ENCODE measurements around the gene CATSPER3.

The CATSPER3 gene

DNA sequence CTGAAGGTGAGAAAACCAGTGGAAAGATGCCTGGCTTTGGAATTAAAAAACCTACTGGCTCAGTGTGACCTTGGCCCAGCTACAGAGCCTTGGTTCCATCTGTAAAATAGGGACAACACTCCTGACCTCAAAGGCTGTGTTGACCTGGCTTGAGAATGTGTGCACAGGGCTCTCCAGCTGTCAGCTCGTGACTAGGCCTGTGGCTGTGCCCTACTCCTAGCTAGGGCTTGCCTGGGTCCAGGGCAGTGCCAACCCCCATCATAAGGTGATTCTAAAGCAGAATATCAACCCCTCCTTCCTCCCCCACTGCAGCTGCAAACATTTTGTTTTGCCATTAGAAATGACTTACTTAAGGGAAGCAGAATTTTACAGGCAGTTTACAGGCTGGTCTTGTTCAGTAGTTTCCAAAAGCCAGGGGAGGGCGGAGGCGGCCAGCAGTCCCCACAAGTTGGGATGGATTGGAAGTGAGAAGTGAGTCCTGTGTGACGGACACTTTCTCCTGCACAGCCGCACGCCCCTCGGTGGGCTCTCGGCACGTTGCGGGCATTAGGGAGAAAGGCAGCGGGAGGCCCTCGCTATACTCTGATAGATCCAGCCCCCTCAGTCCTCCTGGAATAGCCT, 59.0 kb downstream of the CATSPER3 start:
- Histone ChIP-seq H3K4me1 (ENCODE audit: control insufficient read depth in 1 of 2, insufficient read depth in 2 of 2, low read length in 2 of 2) (peaks cover 0 to 29% of the 10 kb centered on the region in 2 donors), H3K27me3 (ENCODE audit: low read depth, low read length) (peaks cover 36% of the 10 kb centered on the region), H3K36me3 (ENCODE audit: control insufficient read depth in 1 of 2, insufficient read depth in 2 of 2, low read length in 2 of 2) (no peaks in the 10 kb centered on the region), H3K27ac (ENCODE audit: low read length) (no peak overlapping the region), H3K4me3 (ENCODE audit: low read depth in 1 of 2, low read length in 2 of 2) (no peak overlapping the region), H3K9me3 (ENCODE audit: control insufficient read depth in 1 of 2, low read length in 2 of 2) (no peaks in the 10 kb centered on the region)

DNA sequence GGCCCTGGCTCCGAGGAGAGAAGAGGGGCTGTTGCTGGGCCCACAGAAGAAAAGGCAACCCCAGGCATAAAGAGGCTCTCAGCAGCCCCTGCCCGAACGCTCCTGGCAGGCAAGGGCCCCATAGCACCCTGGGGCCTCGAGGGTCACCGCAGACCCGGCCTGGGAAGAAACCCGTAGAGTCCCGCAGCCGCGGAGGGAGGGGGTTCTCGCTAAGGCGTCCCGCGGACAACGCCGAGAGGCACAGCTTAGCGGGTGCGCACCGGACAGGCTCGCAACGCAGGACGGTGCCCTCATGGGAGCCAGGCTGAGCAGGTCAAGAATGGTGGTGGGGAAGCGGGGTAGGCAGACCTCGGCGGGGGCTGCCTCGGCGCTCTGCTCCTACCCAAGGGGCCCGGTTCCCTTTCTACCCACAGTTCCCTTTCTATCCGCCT, 59.6 kb downstream of the CATSPER3 start:
- no peaks in the 10 kb centered on the region for H3K36me3 ChIP-seq (ENCODE audit: control insufficient read depth in 1 of 2, insufficient read depth in 2 of 2, low read length in 2 of 2)
- H3K4me3 ChIP-seq (ENCODE audit: low read depth in 1 of 2, low read length in 2 of 2): no peak overlapping the region
- H3K9me3 ChIP-seq (ENCODE audit: control insufficient read depth in 1 of 2, low read length in 2 of 2): no peaks in the 10 kb centered on the region
- peaks cover 37% of the 10 kb centered on the region for H3K27me3 ChIP-seq (ENCODE audit: low read depth, low read length)
- no peak overlapping the region for H3K27ac ChIP-seq (ENCODE audit: low read length)
- H3K4me1 ChIP-seq (ENCODE audit: control insufficient read depth in 1 of 2, insufficient read depth in 2 of 2, low read length in 2 of 2): peaks cover 0 to 30% of the 10 kb centered on the region in 2 donors

DNA sequence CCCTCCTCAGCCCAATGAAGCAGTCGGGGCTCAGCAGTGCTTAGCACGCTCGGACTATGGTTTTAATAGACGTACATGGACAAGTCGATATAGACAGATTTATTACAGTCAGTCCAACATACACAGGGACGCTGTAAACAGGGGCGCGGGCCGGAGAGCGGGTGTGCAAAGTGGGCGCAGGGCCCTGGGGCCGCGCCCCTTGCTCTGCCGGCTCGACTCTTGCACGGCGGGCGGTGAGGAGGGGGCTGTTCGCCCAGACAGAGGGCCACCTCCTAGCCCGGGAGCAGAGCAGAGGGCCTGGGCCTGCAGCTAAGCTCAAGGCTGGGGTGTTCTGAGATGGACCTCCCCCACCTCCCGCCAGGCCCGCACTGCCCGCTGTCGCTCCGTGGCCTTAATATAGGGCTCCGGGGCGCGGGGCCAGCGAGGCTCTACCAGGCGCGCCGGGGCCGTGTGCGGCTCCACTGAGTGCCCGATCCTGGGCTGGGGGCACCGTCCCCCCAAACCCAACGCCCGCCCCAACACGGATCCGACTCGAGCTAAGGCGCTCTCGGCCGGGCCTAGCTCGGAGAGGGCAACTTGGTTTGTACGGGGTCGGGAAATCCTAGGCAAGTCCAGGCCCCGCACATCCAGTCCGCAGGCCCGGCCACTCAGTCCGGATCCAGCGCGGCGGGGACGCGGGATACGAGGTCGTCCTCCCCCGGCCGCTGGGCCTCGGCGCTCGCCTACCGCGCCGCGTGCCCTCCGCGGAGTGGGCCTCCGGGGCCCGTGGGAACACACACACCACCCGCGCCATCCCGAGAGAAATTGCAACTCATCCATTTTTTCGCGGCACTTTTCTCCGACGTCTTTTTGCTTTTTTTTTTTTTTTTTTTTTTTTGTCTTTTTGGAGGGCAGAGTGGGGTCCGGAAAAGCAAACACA, 60.2 kb downstream of the CATSPER3 start:
- no peak overlapping the region for H3K27ac ChIP-seq (ENCODE audit: low read length)
- H3K4me3 ChIP-seq (ENCODE audit: low read depth in 1 of 2, low read length in 2 of 2): no peak overlapping the region
- H3K36me3 ChIP-seq (ENCODE audit: control insufficient read depth in 1 of 2, insufficient read depth in 2 of 2, low read length in 2 of 2): no peaks in the 10 kb centered on the region
- peaks cover 0 to 36% of the 10 kb centered on the region in 2 donors for H3K4me1 ChIP-seq (ENCODE audit: control insufficient read depth in 1 of 2, insufficient read depth in 2 of 2, low read length in 2 of 2)
- no peaks in the 10 kb centered on the region for H3K9me3 ChIP-seq (ENCODE audit: control insufficient read depth in 1 of 2, low read length in 2 of 2)
- peaks cover 37% of the 10 kb centered on the region for H3K27me3 ChIP-seq (ENCODE audit: low read depth, low read length)

DNA sequence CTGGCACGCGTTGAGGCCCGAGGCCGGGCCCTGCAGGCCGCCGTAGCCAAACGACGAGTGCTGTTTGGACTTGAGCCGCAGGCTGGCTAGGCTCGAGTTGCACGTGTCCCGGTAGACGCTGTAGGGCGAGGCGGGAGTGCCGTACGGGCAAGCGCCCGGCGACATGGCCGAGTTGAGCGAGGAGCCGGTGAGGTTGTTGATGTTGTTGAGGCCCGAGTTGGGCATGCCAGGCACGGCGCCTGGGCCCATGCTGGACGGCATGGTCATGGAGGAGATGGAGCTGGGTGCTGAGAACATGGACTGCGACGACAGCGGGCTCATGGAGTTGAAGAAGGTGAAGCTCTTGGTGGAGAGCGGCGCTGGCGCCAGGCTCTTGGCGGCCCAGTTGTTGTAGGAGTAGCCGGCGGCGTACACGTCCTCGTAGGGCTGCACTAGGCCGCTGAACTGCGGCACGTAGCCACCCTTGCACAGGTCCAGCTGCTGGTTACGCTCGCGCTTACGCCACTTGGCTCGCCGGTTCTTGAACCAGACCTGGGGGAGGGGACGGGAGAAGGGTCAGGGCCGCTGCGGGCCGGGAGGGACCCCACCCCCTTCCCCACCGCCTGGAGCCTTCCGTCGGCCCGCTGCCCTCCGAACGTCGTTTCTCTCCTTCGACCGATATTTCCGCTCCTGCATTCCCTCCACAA, 61.2 kb downstream of the CATSPER3 start:
- no peak overlapping the region for H3K4me3 ChIP-seq (ENCODE audit: low read depth in 1 of 2, low read length in 2 of 2)
- no peaks in the 10 kb centered on the region for H3K9me3 ChIP-seq (ENCODE audit: control insufficient read depth in 1 of 2, low read length in 2 of 2)
- peaks cover 41% of the 10 kb centered on the region for H3K27me3 ChIP-seq (ENCODE audit: low read depth, low read length)
- H3K27ac ChIP-seq (ENCODE audit: low read length): no peak overlapping the region
- no peaks in the 10 kb centered on the region for H3K36me3 ChIP-seq (ENCODE audit: control insufficient read depth in 1 of 2, insufficient read depth in 2 of 2, low read length in 2 of 2)
- peaks cover 0 to 44% of the 10 kb centered on the region in 2 donors for H3K4me1 ChIP-seq (ENCODE audit: control insufficient read depth in 1 of 2, insufficient read depth in 2 of 2, low read length in 2 of 2)

DNA sequence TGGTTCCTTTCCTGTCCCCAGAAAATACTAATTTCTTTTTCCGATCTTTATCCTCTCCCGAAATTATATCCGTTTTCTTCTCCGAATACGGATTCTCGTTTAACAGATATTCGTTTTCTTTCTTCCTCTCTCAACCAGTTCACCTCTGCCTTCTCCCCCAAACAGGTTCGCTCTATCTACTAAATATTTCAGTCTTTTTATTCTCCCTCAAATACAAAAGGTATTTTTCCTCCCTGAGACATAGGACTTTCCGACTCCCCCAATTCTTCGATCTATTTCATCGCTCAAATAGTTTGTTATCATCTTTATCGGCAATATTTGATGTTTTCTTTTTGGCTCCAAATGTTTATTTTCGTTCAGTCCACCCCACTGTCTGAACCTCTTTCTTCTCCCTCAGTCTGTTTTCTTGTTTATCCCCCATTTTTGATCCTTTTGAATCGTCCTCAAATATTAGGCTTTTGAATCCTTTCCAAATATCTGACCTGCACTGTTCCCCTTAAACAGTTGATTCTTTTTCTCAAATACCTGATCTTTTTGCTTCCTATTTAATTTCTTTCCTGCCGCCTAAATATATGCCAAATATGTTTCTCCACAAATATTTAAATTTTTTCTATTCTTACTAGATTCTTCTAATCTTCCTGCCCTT, 61.9 kb downstream of the CATSPER3 start:
- Histone ChIP-seq H3K9me3 (ENCODE audit: control insufficient read depth in 1 of 2, low read length in 2 of 2) (no peaks in the 10 kb centered on the region), H3K27me3 (ENCODE audit: low read depth, low read length) (peaks cover 44% of the 10 kb centered on the region), H3K36me3 (ENCODE audit: control insufficient read depth in 1 of 2, insufficient read depth in 2 of 2, low read length in 2 of 2) (no peaks in the 10 kb centered on the region), H3K4me1 (ENCODE audit: control insufficient read depth in 1 of 2, insufficient read depth in 2 of 2, low read length in 2 of 2) (peaks cover 0 to 48% of the 10 kb centered on the region in 2 donors), H3K4me3 (ENCODE audit: low read depth in 1 of 2, low read length in 2 of 2) (no peak overlapping the region), H3K27ac (ENCODE audit: low read length) (no peak overlapping the region)

DNA sequence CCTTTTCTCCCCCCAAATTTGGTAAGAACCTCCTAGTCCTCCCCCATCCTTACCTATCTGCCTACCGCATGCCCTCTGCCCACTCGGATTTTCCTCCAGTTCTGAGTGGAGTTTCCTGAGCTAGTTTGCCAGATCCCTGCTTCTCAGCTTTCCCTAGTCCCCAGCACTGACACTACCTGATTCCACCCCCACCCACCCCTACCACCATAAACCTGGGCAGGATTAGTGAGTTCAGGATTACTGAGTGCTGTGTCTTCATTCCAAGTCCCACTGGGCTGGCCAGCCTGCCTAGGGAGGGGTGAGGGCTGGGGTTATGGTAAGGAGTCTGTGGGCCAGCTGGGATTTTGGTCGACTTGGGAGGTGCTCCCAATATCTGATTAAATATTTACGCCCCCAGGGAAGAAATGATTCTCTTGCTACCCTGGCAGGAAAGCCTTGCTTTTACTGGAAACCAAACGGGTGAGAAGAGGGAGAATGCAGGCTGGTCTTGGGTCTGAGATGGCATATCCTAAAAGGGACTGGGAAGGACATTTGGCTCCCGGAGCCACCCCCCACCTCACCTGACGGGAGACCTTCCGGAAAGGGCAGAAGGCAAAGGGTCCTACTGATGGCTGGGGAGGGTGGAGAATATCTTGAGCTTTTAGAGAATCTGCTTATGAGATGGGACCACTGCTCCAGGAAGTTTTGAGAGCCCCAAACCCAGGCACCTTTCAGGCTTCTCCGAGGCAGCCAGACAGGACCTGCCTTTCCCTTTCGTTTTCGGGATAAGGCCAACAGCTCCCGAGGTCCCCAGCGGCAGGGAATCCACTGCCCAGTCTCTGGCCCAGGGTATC, 62.6 kb downstream of the CATSPER3 start:
- peaks cover 51% of the 10 kb centered on the region for H3K27me3 ChIP-seq (ENCODE audit: low read depth, low read length)
- H3K9me3 ChIP-seq (ENCODE audit: control insufficient read depth in 1 of 2, low read length in 2 of 2): no peaks in the 10 kb centered on the region
- peak overlapping the region; percentile 60 for H3K27ac ChIP-seq (ENCODE audit: low read length)
- H3K36me3 ChIP-seq (ENCODE audit: control insufficient read depth in 1 of 2, insufficient read depth in 2 of 2, low read length in 2 of 2): no peaks in the 10 kb centered on the region
- peaks cover 0 to 51% of the 10 kb centered on the region in 2 donors for H3K4me1 ChIP-seq (ENCODE audit: control insufficient read depth in 1 of 2, insufficient read depth in 2 of 2, low read length in 2 of 2)
- peak overlapping the region; percentile 51 to 66 for H3K4me3 ChIP-seq (ENCODE audit: low read depth in 1 of 2, low read length in 2 of 2)

DNA sequence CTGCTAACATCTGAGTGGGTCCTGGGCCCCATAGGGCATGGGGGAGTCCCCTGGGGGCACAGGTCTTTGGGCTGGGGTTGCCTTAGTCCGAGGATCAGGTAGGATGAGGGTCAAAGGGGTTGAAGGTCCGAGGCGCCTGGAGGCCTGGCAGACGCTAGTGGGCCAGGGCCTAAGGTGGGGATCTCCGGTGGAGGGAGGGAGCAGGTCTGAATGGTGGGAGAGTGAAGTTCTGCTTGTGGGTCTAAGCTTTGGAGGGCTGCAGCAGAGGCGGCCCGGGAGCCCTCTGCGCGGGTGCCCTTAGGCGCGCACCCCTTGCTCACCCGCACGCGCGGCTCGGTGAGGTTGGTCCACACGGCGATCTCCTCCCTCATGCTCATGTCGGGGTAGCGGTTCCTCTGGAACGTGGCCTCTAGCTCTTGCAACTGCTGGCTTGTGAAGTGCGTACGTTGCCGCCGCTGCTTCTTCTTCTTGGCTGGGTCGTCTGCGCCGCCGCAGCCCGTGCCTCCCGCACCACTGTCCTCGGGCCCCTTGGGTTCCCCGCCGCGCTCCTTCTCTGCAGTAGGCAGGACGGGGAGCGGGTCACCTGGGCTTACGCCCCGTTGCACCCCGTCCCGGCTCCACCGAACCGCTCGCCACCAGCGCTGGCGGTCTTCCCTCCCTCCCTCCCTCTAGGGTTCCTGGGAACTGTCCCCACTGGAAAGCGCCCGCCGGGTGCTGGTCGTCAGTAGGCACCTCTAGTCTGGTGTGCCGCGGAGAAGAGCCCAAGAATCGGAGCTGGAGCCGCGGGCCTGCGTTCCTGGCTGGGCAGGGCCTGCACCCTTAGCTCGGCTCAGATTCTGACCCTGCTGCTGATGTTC, 63.5 kb downstream of the CATSPER3 start:
- peak overlapping the region; percentile 60 for H3K27ac ChIP-seq (ENCODE audit: low read length)
- no peaks in the 10 kb centered on the region for H3K36me3 ChIP-seq (ENCODE audit: control insufficient read depth in 1 of 2, insufficient read depth in 2 of 2, low read length in 2 of 2)
- H3K9me3 ChIP-seq (ENCODE audit: control insufficient read depth in 1 of 2, low read length in 2 of 2): no peaks in the 10 kb centered on the region
- peaks cover 57% of the 10 kb centered on the region for H3K27me3 ChIP-seq (ENCODE audit: low read depth, low read length)
- H3K4me1 ChIP-seq (ENCODE audit: control insufficient read depth in 1 of 2, insufficient read depth in 2 of 2, low read length in 2 of 2): peaks cover 0 to 51% of the 10 kb centered on the region in 2 donors
- peak overlapping the region; percentile 51 to 66 for H3K4me3 ChIP-seq (ENCODE audit: low read depth in 1 of 2, low read length in 2 of 2)

DNA sequence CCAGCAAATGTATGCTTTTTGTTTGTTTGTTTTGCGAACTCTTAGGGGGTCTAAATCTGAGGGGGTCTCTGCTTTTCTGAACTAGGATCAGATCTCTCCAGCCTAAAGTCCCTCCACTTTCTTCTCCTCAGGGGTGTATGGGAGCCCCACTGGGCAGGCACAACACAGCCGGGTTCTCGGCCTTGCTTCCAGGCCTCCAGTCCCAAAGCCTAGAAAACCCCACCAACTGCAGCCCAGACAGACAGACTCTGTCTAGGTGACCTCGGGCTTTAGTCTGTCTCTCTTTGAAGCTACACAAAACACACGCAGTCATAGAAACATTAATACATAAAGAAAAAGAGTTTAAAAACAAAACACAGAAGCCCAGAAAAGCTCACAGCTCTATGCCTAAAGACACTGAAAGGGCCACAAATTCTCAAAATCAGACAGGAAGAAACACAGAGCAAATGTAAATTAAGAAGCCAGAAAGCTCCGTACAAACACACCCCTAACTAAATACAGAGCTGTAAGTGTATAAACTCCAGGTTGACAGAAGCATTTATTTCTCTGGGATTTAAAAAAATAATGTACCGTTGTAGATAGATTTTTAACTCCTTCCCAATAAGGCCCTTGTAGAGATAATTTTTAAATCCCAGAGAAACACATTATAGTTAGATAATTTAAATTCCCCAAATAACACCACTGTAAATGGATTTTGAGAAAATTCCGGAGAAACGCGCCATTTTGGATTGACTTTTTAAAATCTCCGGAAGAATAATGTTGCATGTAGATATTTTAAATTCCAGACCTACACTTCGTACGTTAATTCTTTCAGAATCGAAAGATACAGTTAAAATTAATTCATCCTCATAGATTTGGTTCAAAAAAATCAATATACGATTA, 64.3 kb downstream of the CATSPER3 start:
- H3K27ac ChIP-seq (ENCODE audit: low read length): peak overlapping the region; percentile 50
- peak overlapping the region; percentile 56 to 66 for H3K4me3 ChIP-seq (ENCODE audit: low read depth in 1 of 2, low read length in 2 of 2)
- peaks cover 66% of the 10 kb centered on the region for H3K27me3 ChIP-seq (ENCODE audit: low read depth, low read length)
- H3K36me3 ChIP-seq (ENCODE audit: control insufficient read depth in 1 of 2, insufficient read depth in 2 of 2, low read length in 2 of 2): no peaks in the 10 kb centered on the region
- peaks cover 0 to 51% of the 10 kb centered on the region in 2 donors for H3K4me1 ChIP-seq (ENCODE audit: control insufficient read depth in 1 of 2, insufficient read depth in 2 of 2, low read length in 2 of 2)
- H3K9me3 ChIP-seq (ENCODE audit: control insufficient read depth in 1 of 2, low read length in 2 of 2): no peaks in the 10 kb centered on the region

DNA sequence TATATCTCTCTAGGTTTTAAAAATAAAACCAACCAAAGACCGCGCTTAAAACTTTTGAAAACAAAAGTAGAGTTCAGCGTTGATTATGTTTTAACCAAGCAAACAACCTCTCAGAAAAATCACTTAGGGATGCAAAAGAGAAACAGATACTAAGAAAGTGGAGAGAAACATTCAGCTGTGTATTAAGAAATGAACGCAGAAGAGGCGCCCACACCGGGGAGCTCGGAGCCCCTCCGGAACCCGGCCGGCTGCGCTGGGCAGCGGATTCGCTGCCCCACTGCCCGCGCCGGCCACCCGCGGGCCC, 64.9 kb downstream of the CATSPER3 start:
- peak overlapping the region; percentile 56 to 66 for H3K4me3 ChIP-seq (ENCODE audit: low read depth in 1 of 2, low read length in 2 of 2)
- peak overlapping the region; percentile 50 for H3K27ac ChIP-seq (ENCODE audit: low read length)
- peaks cover 0 to 51% of the 10 kb centered on the region in 2 donors for H3K4me1 ChIP-seq (ENCODE audit: control insufficient read depth in 1 of 2, insufficient read depth in 2 of 2, low read length in 2 of 2)
- no peaks in the 10 kb centered on the region for H3K9me3 ChIP-seq (ENCODE audit: control insufficient read depth in 1 of 2, low read length in 2 of 2)
- H3K27me3 ChIP-seq (ENCODE audit: low read depth, low read length): peaks cover 67% of the 10 kb centered on the region
- H3K36me3 ChIP-seq (ENCODE audit: control insufficient read depth in 1 of 2, insufficient read depth in 2 of 2, low read length in 2 of 2): no peaks in the 10 kb centered on the region
